ENCODE results near the gene CIRBP.
"Not testable (repeated sequence)": the region's sequence is repeated elsewhere in the genome, so short reads cannot be mapped to it uniquely, and the experiment has no call there.

CIRBP gene

GRCh38 chr19:1302533-1303239, 33.6 kb downstream of the CIRBP start:
- DNase-seq (ENCODE audit: low read depth) = no peak
- TF ChIP-seq, protein P1, sequence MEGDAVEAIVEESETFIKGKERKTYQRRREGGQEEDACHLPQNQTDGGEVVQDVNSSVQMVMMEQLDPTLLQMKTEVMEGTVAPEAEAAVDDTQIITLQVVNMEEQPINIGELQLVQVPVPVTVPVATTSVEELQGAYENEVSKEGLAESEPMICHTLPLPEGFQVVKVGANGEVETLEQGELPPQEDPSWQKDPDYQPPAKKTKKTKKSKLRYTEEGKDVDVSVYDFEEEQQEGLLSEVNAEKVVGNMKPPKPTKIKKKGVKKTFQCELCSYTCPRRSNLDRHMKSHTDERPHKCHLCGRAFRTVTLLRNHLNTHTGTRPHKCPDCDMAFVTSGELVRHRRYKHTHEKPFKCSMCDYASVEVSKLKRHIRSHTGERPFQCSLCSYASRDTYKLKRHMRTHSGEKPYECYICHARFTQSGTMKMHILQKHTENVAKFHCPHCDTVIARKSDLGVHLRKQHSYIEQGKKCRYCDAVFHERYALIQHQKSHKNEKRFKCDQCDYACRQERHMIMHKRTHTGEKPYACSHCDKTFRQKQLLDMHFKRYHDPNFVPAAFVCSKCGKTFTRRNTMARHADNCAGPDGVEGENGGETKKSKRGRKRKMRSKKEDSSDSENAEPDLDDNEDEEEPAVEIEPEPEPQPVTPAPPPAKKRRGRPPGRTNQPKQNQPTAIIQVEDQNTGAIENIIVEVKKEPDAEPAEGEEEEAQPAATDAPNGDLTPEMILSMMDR (IDR thresholded peaks at IDR 0.05; ENCODE audit: control insufficient read depth, insufficient read depth, low read depth, low read length, missing control alignments) = no peak
- H3K4me3 ChIP-seq (ENCODE audit: control insufficient read depth, low read depth, low read length) = no peak overlapping the region

DNA sequence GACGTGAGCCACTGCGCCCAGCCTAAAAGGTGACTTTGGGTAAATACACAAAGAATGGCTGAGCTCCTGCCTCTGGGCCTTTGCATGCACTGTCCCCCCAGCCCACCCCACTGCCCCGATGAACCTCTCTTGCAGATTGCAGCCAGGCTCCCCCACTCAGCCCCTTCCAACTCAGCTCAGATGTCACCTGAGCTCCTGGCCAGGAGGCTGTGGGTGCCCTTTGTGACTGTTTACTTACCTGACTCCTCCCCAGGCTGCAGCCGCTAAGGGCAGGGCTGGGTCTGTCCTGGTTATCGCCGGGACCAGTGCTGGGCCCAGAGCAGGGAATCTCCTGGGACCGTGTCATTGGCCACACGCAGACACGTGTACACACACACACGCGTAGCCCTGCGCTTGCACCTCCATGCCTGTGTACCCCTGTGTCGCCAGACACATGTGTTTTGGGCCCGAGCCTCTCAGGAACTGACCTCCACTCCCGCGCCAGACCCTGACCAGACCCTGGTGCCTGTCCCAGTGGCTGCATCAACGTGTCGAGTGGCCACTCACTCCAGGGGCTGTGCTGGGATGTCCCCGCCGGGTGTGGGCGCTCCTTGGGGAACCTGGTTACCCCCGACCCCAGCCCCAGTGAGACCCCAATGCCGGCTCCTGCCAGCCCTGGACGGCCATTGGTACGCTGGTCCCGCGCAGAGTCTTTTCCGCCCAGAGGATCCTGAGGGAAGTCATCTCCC, 35.2 kb downstream of the CIRBP start:
- TF ChIP-seq, protein P1 (IDR thresholded peaks at IDR 0.05; ENCODE audit: control insufficient read depth, insufficient read depth, low read depth, low read length, missing control alignments) = no peak
- DNase-seq (ENCODE audit: low read depth) = no peak
- no peak overlapping the region for H3K4me3 ChIP-seq (ENCODE audit: control insufficient read depth, low read depth, low read length)

DNA sequence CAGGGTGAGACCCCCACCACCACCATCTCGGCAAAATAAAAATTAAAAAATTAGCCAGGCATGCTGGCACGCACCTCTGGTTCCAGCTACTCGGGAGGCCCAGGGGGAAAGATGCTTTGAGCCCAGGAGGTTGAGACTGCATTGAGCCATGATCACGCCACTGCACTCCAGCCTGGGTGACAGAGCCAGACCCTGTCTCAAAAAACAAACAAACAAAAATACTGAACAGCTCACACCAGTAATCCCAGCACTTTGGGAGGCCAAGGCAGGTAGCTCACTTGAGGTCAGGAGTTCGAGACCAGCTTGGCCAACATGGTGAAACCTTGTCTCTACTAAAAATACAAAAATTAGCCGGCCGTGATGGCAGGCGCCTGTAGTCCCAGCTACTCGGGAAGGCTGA, 36.2 kb downstream of the CIRBP start:
- not testable (repeated sequence) for H3K4me3 ChIP-seq (ENCODE audit: control insufficient read depth, low read depth, low read length); DNase-seq (ENCODE audit: low read depth)

DNA sequence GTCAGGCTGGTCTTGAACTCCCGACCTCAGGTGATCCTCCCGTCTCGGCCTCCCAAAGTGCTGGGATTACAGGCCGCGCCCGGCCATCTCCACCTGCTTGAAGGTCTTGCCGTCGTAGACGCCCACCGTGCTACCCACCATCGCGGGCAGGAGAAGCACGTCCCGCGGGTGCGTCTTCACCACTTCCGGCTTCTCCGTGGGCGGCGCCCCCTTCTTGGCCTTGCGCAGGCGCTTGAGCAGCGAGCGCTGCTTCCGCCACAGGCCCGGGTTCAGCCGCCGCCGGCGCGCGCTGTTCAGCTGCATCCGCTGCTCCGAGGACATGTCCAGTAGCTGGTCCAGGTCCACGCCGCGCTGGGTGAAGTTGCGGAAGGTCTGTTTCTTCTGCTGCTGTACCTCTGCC, 38.2 kb downstream of the CIRBP start:
- TF ChIP-seq, protein P1 (IDR thresholded peaks at IDR 0.05; ENCODE audit: control insufficient read depth, insufficient read depth, low read depth, low read length, missing control alignments) = no peak
- DNase-seq (ENCODE audit: low read depth) = no peak
- H3K4me3 ChIP-seq (ENCODE audit: control insufficient read depth, low read depth, low read length) = no peak overlapping the region

GRCh38 chr19:1307755-1308303, 38.7 kb downstream of the CIRBP start:
- DNase-seq (ENCODE audit: low read depth) = no peak
- TF ChIP-seq, protein P1 (IDR thresholded peaks at IDR 0.05; ENCODE audit: control insufficient read depth, insufficient read depth, low read depth, low read length, missing control alignments) = no peak
- H3K4me3 ChIP-seq (ENCODE audit: control insufficient read depth, low read depth, low read length) = no peak overlapping the region

GRCh38 chr19:1308718-1309117, 39.6 kb downstream of the CIRBP start:
- H3K4me3 ChIP-seq (ENCODE audit: control insufficient read depth, low read depth, low read length) = no peak overlapping the region
- TF ChIP-seq, protein P1 (IDR thresholded peaks at IDR 0.05; ENCODE audit: control insufficient read depth, insufficient read depth, low read depth, low read length, missing control alignments) = no peak
- no peak for DNase-seq (ENCODE audit: low read depth)
